ENCODE measurements around the gene SALL2. TPM values are rescaled to one million over a fixed set of nuclear protein-coding genes. Genes with fewer than 3 reads are reported as not detected.

The SALL2 gene
- total RNA-seq, 1 experiment from 2014 or later, result 239 TPM

DNA sequence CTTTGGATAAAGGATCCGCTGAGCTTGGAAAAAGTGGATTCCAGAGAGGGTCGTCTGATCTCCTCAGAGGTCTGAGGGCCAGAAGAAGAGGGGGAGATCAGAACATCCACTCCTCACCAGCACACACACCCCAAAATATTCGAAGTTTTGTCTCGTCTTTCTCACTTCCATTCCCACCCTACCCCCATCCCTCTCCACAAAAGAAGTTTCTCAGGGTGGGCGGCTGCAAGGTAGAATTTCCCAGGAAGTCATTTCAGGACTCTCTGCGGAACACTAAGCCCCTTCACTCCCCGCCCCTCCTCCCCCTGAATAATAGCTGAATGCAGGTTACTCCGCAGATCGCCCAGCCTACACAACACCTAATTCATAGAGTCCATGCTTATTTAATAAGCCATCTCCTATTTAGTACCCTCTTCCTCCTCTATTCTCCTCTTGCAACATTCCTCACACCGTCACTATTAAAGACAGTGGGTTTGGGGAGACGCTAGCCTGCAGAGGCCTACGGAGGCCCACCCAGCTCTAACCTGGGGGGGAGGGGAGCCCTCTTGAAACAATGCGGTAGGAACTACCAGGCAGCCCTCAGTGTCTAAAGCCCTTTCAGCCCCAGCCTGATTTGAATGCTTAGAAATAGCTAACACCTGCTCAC is 649 bp upstream of the SALL2 start (continued):
- TF ChIP-seq ZNF416 (CRISPR knock-in tag; IDR thresholded peaks at IDR 0.05), result no peak
- 0 out of 2 replicates have a peak, but pooled peaks have one; percentile 16 for TF ChIP-seq EMX1 (CRISPR knock-in tag; IDR thresholded peaks at IDR 0.05)
- TF ChIP-seq, protein P1, sequence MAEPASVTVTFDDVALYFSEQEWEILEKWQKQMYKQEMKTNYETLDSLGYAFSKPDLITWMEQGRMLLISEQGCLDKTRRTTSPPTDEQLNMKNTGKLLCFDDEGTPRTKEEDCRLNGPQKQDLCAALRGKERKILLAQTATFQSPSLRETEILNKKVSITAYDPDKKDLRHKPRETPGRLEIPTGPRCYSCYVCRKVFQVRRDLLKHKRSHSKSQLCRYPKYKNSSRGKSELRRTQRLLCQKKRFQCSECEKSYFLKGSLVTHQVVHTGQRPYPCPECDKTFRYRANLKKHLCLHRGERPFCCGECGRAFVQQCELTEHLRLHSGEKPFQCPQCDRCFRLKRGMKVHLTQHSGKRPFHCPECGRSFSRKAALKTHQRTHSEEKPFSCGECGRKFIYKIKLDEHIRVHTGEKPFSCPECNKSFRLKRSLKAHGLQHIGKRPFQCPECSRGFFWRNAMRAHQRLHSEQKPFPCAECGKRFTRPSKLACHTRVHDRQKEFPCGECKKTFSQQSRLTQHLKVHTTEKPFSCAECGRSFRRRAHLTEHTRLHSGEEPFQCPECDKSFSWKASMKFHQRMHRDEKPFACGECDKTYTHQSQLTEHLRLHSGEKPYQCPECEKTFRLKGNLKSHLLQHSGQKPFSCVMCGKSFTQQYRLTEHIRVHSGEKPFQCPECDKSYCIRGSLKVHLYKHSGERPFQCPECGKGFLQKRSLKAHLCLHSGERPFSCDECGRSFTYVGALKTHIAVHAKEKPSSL (CRISPR knock-in tag; conservative IDR thresholded peaks at IDR 0.05), result no peak
- no peak for TF ChIP-seq IRF2 (CRISPR knock-in tag; IDR thresholded peaks at IDR 0.05; ENCODE audit: borderline replicate concordance, low read depth)
- TF ChIP-seq, protein P2, sequence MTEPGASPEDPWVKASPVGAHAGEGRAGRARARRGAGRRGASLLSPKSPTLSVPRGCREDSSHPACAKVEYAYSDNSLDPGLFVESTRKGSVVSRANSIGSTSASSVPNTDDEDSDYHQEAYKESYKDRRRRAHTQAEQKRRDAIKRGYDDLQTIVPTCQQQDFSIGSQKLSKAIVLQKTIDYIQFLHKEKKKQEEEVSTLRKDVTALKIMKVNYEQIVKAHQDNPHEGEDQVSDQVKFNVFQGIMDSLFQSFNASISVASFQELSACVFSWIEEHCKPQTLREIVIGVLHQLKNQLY (CRISPR knock-in tag; IDR thresholded peaks at IDR 0.05), result no peak
- TF ChIP-seq, protein P3, sequence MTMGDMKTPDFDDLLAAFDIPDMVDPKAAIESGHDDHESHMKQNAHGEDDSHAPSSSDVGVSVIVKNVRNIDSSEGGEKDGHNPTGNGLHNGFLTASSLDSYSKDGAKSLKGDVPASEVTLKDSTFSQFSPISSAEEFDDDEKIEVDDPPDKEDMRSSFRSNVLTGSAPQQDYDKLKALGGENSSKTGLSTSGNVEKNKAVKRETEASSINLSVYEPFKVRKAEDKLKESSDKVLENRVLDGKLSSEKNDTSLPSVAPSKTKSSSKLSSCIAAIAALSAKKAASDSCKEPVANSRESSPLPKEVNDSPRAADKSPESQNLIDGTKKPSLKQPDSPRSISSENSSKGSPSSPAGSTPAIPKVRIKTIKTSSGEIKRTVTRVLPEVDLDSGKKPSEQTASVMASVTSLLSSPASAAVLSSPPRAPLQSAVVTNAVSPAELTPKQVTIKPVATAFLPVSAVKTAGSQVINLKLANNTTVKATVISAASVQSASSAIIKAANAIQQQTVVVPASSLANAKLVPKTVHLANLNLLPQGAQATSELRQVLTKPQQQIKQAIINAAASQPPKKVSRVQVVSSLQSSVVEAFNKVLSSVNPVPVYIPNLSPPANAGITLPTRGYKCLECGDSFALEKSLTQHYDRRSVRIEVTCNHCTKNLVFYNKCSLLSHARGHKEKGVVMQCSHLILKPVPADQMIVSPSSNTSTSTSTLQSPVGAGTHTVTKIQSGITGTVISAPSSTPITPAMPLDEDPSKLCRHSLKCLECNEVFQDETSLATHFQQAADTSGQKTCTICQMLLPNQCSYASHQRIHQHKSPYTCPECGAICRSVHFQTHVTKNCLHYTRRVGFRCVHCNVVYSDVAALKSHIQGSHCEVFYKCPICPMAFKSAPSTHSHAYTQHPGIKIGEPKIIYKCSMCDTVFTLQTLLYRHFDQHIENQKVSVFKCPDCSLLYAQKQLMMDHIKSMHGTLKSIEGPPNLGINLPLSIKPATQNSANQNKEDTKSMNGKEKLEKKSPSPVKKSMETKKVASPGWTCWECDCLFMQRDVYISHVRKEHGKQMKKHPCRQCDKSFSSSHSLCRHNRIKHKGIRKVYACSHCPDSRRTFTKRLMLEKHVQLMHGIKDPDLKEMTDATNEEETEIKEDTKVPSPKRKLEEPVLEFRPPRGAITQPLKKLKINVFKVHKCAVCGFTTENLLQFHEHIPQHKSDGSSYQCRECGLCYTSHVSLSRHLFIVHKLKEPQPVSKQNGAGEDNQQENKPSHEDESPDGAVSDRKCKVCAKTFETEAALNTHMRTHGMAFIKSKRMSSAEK (CRISPR knock-in tag; IDR thresholded peaks at IDR 0.05; ENCODE audit: borderline replicate concordance), result no peak
- TF ChIP-seq RELA (CRISPR knock-in tag; IDR thresholded peaks at IDR 0.05; ENCODE audit: borderline replicate concordance), result no peak
- TF ChIP-seq CREB1 (CRISPR knock-in tag; IDR thresholded peaks at IDR 0.05), result no peak
- TF ChIP-seq, protein P4, sequence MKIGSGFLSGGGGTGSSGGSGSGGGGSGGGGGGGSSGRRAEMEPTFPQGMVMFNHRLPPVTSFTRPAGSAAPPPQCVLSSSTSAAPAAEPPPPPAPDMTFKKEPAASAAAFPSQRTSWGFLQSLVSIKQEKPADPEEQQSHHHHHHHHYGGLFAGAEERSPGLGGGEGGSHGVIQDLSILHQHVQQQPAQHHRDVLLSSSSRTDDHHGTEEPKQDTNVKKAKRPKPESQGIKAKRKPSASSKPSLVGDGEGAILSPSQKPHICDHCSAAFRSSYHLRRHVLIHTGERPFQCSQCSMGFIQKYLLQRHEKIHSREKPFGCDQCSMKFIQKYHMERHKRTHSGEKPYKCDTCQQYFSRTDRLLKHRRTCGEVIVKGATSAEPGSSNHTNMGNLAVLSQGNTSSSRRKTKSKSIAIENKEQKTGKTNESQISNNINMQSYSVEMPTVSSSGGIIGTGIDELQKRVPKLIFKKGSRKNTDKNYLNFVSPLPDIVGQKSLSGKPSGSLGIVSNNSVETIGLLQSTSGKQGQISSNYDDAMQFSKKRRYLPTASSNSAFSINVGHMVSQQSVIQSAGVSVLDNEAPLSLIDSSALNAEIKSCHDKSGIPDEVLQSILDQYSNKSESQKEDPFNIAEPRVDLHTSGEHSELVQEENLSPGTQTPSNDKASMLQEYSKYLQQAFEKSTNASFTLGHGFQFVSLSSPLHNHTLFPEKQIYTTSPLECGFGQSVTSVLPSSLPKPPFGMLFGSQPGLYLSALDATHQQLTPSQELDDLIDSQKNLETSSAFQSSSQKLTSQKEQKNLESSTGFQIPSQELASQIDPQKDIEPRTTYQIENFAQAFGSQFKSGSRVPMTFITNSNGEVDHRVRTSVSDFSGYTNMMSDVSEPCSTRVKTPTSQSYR (CRISPR knock-in tag; IDR thresholded peaks at IDR 0.05), result peak; percentile 65; the same call in 1 of the 2 replicates
- TF ChIP-seq ELF4 (CRISPR knock-in tag; IDR thresholded peaks at IDR 0.05; ENCODE audit: low read depth), result no peak
- TF ChIP-seq, protein P5, sequence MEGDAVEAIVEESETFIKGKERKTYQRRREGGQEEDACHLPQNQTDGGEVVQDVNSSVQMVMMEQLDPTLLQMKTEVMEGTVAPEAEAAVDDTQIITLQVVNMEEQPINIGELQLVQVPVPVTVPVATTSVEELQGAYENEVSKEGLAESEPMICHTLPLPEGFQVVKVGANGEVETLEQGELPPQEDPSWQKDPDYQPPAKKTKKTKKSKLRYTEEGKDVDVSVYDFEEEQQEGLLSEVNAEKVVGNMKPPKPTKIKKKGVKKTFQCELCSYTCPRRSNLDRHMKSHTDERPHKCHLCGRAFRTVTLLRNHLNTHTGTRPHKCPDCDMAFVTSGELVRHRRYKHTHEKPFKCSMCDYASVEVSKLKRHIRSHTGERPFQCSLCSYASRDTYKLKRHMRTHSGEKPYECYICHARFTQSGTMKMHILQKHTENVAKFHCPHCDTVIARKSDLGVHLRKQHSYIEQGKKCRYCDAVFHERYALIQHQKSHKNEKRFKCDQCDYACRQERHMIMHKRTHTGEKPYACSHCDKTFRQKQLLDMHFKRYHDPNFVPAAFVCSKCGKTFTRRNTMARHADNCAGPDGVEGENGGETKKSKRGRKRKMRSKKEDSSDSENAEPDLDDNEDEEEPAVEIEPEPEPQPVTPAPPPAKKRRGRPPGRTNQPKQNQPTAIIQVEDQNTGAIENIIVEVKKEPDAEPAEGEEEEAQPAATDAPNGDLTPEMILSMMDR (IDR thresholded peaks at IDR 0.05), result no peak
- TF ChIP-seq, protein P6, sequence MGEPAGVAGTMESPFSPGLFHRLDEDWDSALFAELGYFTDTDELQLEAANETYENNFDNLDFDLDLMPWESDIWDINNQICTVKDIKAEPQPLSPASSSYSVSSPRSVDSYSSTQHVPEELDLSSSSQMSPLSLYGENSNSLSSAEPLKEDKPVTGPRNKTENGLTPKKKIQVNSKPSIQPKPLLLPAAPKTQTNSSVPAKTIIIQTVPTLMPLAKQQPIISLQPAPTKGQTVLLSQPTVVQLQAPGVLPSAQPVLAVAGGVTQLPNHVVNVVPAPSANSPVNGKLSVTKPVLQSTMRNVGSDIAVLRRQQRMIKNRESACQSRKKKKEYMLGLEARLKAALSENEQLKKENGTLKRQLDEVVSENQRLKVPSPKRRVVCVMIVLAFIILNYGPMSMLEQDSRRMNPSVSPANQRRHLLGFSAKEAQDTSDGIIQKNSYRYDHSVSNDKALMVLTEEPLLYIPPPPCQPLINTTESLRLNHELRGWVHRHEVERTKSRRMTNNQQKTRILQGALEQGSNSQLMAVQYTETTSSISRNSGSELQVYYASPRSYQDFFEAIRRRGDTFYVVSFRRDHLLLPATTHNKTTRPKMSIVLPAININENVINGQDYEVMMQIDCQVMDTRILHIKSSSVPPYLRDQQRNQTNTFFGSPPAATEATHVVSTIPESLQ (CRISPR knock-in tag; IDR thresholded peaks at IDR 0.05), result no peak
- no peak for TF ChIP-seq MXD4 (CRISPR knock-in tag; IDR thresholded peaks at IDR 0.05; ENCODE audit: borderline replicate concordance)
- TF ChIP-seq, protein P7, sequence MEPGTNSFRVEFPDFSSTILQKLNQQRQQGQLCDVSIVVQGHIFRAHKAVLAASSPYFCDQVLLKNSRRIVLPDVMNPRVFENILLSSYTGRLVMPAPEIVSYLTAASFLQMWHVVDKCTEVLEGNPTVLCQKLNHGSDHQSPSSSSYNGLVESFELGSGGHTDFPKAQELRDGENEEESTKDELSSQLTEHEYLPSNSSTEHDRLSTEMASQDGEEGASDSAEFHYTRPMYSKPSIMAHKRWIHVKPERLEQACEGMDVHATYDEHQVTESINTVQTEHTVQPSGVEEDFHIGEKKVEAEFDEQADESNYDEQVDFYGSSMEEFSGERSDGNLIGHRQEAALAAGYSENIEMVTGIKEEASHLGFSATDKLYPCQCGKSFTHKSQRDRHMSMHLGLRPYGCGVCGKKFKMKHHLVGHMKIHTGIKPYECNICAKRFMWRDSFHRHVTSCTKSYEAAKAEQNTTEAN (CRISPR knock-in tag; IDR thresholded peaks at IDR 0.05), result no peak
- no peak for TF ChIP-seq ZNF671 (CRISPR knock-in tag; IDR thresholded peaks at IDR 0.05)
- no peak for TF ChIP-seq JAZF1 (CRISPR knock-in tag; IDR thresholded peaks at IDR 0.05)
- TF ChIP-seq, protein P8, sequence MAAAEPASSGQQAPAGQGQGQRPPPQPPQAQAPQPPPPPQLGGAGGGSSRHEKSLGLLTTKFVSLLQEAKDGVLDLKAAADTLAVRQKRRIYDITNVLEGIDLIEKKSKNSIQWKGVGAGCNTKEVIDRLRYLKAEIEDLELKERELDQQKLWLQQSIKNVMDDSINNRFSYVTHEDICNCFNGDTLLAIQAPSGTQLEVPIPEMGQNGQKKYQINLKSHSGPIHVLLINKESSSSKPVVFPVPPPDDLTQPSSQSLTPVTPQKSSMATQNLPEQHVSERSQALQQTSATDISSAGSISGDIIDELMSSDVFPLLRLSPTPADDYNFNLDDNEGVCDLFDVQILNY (CRISPR knock-in tag; IDR thresholded peaks at IDR 0.05), result no peak
- TF ChIP-seq FOXP1 (CRISPR knock-in tag; IDR thresholded peaks at IDR 0.05; ENCODE audit: borderline replicate concordance), result no peak
- TF ChIP-seq, protein P9, sequence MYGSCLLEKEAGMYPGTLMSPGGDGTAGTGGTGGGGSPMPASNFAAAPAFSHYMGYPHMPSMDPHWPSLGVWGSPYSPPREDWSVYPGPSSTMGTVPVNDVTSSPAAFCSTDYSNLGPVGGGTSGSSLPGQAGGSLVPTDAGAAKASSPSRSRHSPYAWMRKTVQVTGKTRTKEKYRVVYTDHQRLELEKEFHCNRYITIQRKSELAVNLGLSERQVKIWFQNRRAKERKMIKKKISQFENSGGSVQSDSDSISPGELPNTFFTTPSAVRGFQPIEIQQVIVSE (CRISPR knock-in tag; IDR thresholded peaks at IDR 0.05; ENCODE audit: borderline replicate concordance), result no peak
